Liver (tissue), 9 donors: ENCODE measurements around the gene RERE. TPM values are rescaled to one million over a fixed set of nuclear protein-coding genes. Genes with fewer than 3 reads are reported as not detected.

Source experiments
- DNase-seq: peaks from one replicate; pipeline ENCODE4 v3.0.0-alpha.2; 2017; ENCODE audit warnings: low spot score
- H3K27ac ChIP-seq, 2 donors: one replicate each; pipeline ENCODE4 v1.7.0; 2013; ENCODE audit warnings: inconsistent platforms in 2 of 2, low read length in 2 of 2, control low read depth in 1 of 2, low read depth in 1 of 2, mild to moderate bottlenecking in 1 of 2
- H3K27me3 ChIP-seq, 4 donors: one replicate each; pipeline versions ENCODE4 v1.6.1 to v1.7.0; 2013; ENCODE audit warnings: low read length in 3 of 4, inconsistent platforms in 1 of 4, mild to moderate bottlenecking in 1 of 4, moderate library complexity in 1 of 4; ENCODE audit not compliant: control insufficient read depth in 4 of 4, insufficient read depth in 4 of 4
- H3K36me3 ChIP-seq, 4 donors: one replicate each; pipeline versions ENCODE4 v1.6.1 to v1.7.0; 2013; ENCODE audit warnings: low read length in 3 of 4, mild to moderate bottlenecking in 3 of 4, low read depth in 1 of 4, moderate library complexity in 1 of 4; ENCODE audit not compliant: control insufficient read depth in 4 of 4, insufficient read depth in 3 of 4
- H3K4me1 ChIP-seq, 4 donors: one replicate each; pipeline versions ENCODE4 v1.6.1 to v1.7.0; 2013; ENCODE audit warnings: low read length in 3 of 4, mild to moderate bottlenecking in 3 of 4, moderate library complexity in 1 of 4; ENCODE audit not compliant: control insufficient read depth in 4 of 4, insufficient read depth in 4 of 4
- H3K4me3 ChIP-seq, 3 donors: one replicate each; pipeline versions ENCODE4 v1.6.1 to v1.7.0; 2013; ENCODE audit warnings: low read length in 3 of 3, control low read depth in 1 of 3, low read depth in 1 of 3, mild to moderate bottlenecking in 1 of 3
- H3K9ac ChIP-seq, 2 donors: one replicate each; pipeline ENCODE4 v1.7.0; 2013; ENCODE audit warnings: low read length in 2 of 2, mild to moderate bottlenecking in 2 of 2, moderate library complexity in 2 of 2, control low read depth in 1 of 2, low read depth in 1 of 2
- H3K9me3 ChIP-seq, 4 donors: one replicate each; pipeline versions ENCODE4 v1.6.1 to v1.7.0; 2013; ENCODE audit warnings: low read length in 3 of 4; ENCODE audit not compliant: control insufficient read depth in 4 of 4
- ATF3 ChIP-seq: IDR thresholded peaks from 2 replicates; pipeline ENCODE4 v1.6.1; 2016; ENCODE audit warnings: antibody characterized with exemption
- CTCF ChIP-seq: fragments of 150-350 bp; IDR thresholded peaks from 2 replicates; pipeline ENCODE4 v1.5.1; 2017; ENCODE audit warnings: improper control_type of control experiment, low read depth, low read length; ENCODE audit not compliant: missing input control
- EGR1 ChIP-seq, 2 donors: IDR thresholded peaks; 2 replicates each; pipeline ENCODE4 v1.6.1; 2016 to 2018; ENCODE audit warnings: antibody characterized with exemption in 2 of 2, low read depth in 2 of 2
- FOXA1 ChIP-seq: IDR thresholded peaks from 2 replicates; pipeline ENCODE4 v1.6.1; 2016; ENCODE audit warnings: antibody characterized with exemption
- FOXA2 ChIP-seq: IDR thresholded peaks from 2 replicates; pipeline ENCODE4 v1.6.1; 2016; ENCODE audit warnings: antibody characterized with exemption
- GABPA ChIP-seq, 2 donors: IDR thresholded peaks in 1 of 2; conservative IDR thresholded peaks in 1 of 2; 2 replicates each; pipeline ENCODE4 v1.6.1; 2016; ENCODE audit warnings: antibody characterized with exemption in 2 of 2, mild to moderate bottlenecking in 1 of 2, moderate library complexity in 1 of 2
- HNF4A ChIP-seq, 2 donors: conservative IDR thresholded peaks; 2 replicates each; pipeline ENCODE4 v1.6.1; 2016; ENCODE audit warnings: antibody characterized with exemption in 2 of 2, mild to moderate bottlenecking in 2 of 2
- HNF4G ChIP-seq: IDR thresholded peaks from 2 replicates; pipeline ENCODE4 v1.6.1; 2016; ENCODE audit warnings: antibody characterized with exemption
- JUND ChIP-seq, 2 donors: IDR thresholded peaks; 2 replicates each; pipeline ENCODE4 v1.6.1; 2016; ENCODE audit warnings: antibody characterized with exemption in 2 of 2
- MAX ChIP-seq: IDR thresholded peaks from 2 replicates; pipeline ENCODE4 v1.6.1; 2016; ENCODE audit warnings: antibody characterized with exemption
- NR2F2 ChIP-seq: IDR thresholded peaks from 2 replicates; pipeline ENCODE4 v1.6.1; 2016; ENCODE audit warnings: antibody characterized with exemption
- RAD21 ChIP-seq, 2 donors: IDR thresholded peaks; 2 replicates each; pipeline ENCODE4 v1.6.1; 2016; ENCODE audit warnings: antibody characterized with exemption in 2 of 2, mild to moderate bottlenecking in 2 of 2
- REST ChIP-seq: IDR thresholded peaks from 2 replicates; pipeline ENCODE4 v1.6.1; 2016; ENCODE audit warnings: antibody characterized with exemption, mild to moderate bottlenecking
- RXRA ChIP-seq, 2 donors: IDR thresholded peaks; 2 replicates each; pipeline ENCODE4 v1.6.1; 2017 to 2018; ENCODE audit warnings: antibody characterized with exemption in 2 of 2, mild to moderate bottlenecking in 1 of 2
- SP1 ChIP-seq: IDR thresholded peaks from 2 replicates; pipeline ENCODE4 v1.6.1; 2018; ENCODE audit warnings: antibody characterized with exemption, mild to moderate bottlenecking
- TAF1 ChIP-seq: conservative IDR thresholded peaks from 2 replicates; pipeline ENCODE4 v1.6.1; 2016; ENCODE audit warnings: antibody characterized with exemption, mild to moderate bottlenecking
- YY1 ChIP-seq: IDR thresholded peaks from 2 replicates; pipeline ENCODE4 v1.6.1; 2016; ENCODE audit warnings: antibody characterized with exemption, mild to moderate bottlenecking
- ZBTB33 ChIP-seq: IDR thresholded peaks from 2 replicates; pipeline ENCODE4 v1.6.1; 2016; ENCODE audit warnings: antibody characterized with exemption
- WGBS: extraction: QIAGEN DNeasy Blood & Tissue Kit; methylation state at CpG from one replicate; pipeline ENCODE4 v1.1.7; 2013; 5-methylcytosine and 5-hydroxymethylcytosine counted together
- polyA plus RNA-seq, 2 donors: library from polyadenylated mRNA; stranded (reverse) in 1 of 2; unstranded in 1 of 2; fragments of 200-250 nt in 1 of 2; fragments of >200 nt in 1 of 2; fragmentation: Nextera tagmentation in 1 of 2; extraction: Ambion mirVana in 1 of 2; gene quantifications; one replicate each; pipeline versions ENCODE4 v1.2.1 to v1.2.3, GENCODE V29; 2013 to 2015
- total RNA-seq, 2 donors: library from RNA; depleted of rRNA; stranded (reverse); fragments of >200 nt; gene quantifications; one replicate each; pipeline ENCODE4 v1.2.3, GENCODE V29; 2014
- donor health status: healthy.
- donor health status: healthy.
- donor health status: healthy.
- donor health status: healthy.
- donor health status: healthy.

RERE gene
- total and polyA plus RNA-seq, 4 donors: 9.8 to 49.1 (median 24.8) TPM

GRCh38 chr1:8646189-8646588 is 171.3 kb downstream of the RERE start:
- Histone ChIP-seq H3K4me1 (peaks cover 12 to 34% (median 28%) of the 10 kb centered on the region in 4 donors), H3K9ac (no peak overlapping the region), H3K27ac (no peak overlapping the region), H3K27me3 (no peaks in the 10 kb centered on the region), H3K4me3 (no peak overlapping the region), H3K36me3 (no peaks in the 10 kb centered on the region), H3K9me3 (no peaks in the 10 kb centered on the region)
- DNase-seq: no peak
- 93% methylated on average over 6 of the region's 6 CpGs for WGBS
- TF ChIP-seq REST (no peak), SP1 (no peak), MAX (no peak), GABPA (IDR thresholded peaks at IDR 0.05 in 1 of 2, conservative IDR thresholded peaks at IDR 0.05 in 1 of 2) (no peak), NR2F2 (no peak), HNF4G (no peak), RXRA (IDR thresholded peaks at IDR 0.05) (no peak)

- peaks cover 16 to 44% (median 38%) of the 10 kb centered on the region in 4 donors for H3K4me1 ChIP-seq
- H3K4me3 ChIP-seq: peak overlapping the region in 1 of 3 donors; percentile 24
- H3K36me3 ChIP-seq: no peaks in the 10 kb centered on the region
- 42% methylated on average over 6 of the region's 6 CpGs for WGBS
- DNase-seq: no peak
- H3K27me3 ChIP-seq: no peaks in the 10 kb centered on the region
- H3K9ac ChIP-seq: no peak overlapping the region
- peak overlapping the region; percentile 82 to 83 for H3K27ac ChIP-seq
- no peaks in the 10 kb centered on the region for H3K9me3 ChIP-seq
- TF ChIP-seq TAF1: no peak
- TF ChIP-seq REST: peak; percentile 66
- peak in 1 of 2 donors; percentile 72 for TF ChIP-seq EGR1 (IDR thresholded peaks at IDR 0.05; ENCODE audit: low read depth in 2 of 2)
- peak; percentile 34 to 46 for TF ChIP-seq RAD21 (IDR thresholded peaks at IDR 0.05)
- TF ChIP-seq RXRA (IDR thresholded peaks at IDR 0.05): peak; percentile 87 to 89
- TF ChIP-seq NR2F2: peak; percentile 13
- peak; percentile 77 for TF ChIP-seq SP1
- peak; percentile 42 to 61 for TF ChIP-seq HNF4A (conservative IDR thresholded peaks at IDR 0.05)
- TF ChIP-seq FOXA2: peak; percentile 91
- TF ChIP-seq YY1: peak; percentile 42
- no peak for TF ChIP-seq CTCF
- TF ChIP-seq HNF4G: no peak
- peak; percentile 71 for TF ChIP-seq ATF3
- peak; percentile 31 to 58 for TF ChIP-seq JUND (IDR thresholded peaks at IDR 0.05)
- peak; percentile 91 for TF ChIP-seq MAX
- TF ChIP-seq FOXA1: peak; percentile 88
- peak in 1 of 2 donors; percentile 28 for TF ChIP-seq GABPA (IDR thresholded peaks at IDR 0.05 in 1 of 2, conservative IDR thresholded peaks at IDR 0.05 in 1 of 2)
- peak; percentile 50 for TF ChIP-seq ZBTB33
Observed at GRCh38 chr1:8643542-8644536, 173.6 kb downstream of the RERE start.
